Endothelial cell of umbilical vein (primary cell): ENCODE results near the gene KDM7A. TPM values are rescaled to one million over a fixed set of nuclear protein-coding genes. Genes with fewer than 3 reads are reported as not detected.

ENCODE experiments used
- BruUV-seq: library from RNA; stranded (reverse); fragments of 400-500 nt; replicated peaks from 2 replicates; lab custom pipeline; 2021; lab: Mats Ljungman, UMichigan
- CTCF ChIA-PET: fragments of 300-600, 350-600 bp; sonication (Branson Sonifier 250); formaldehyde crosslinking; loops from one replicate; lab custom pipeline; 2021; ENCODE audit warnings: antibody characterized with exemption, inconsistent platforms; lab: Charles Lee
- POLR2A ChIA-PET: fragments of 300-600, 350-600 bp; sonication (Branson Sonifier 250); formaldehyde crosslinking; loops from one replicate; lab custom pipeline; 2021; ENCODE audit warnings: antibody characterized with exemption, inconsistent platforms; lab: Charles Lee
- DNase-seq: peaks from one replicate; pipeline ENCODE4 v3.0.0-alpha.2; 2011; ENCODE audit warnings: low read depth, low spot score
- FAIRE-seq: peaks from 2 replicates; lab custom pipeline; 2011; peaks lifted over from hg19 to GRCh38; lab: Jason Lieb, UNC
- H2AFZ ChIP-seq: 2 replicates; pipeline ENCODE4 v1.6.0; 2012; ENCODE audit warnings: low read depth, low read length, control low read depth, inconsistent platforms
- H3K27ac ChIP-seq: 2 replicates; pipeline ENCODE4 v1.5.1; 2011; ENCODE audit warnings: low read depth, mild to moderate bottlenecking, control low read depth, low read length, moderate library complexity; ENCODE audit not compliant: insufficient read depth
- H3K27me3 ChIP-seq, 2 experiments: 2 replicates each; pipeline versions ENCODE4 v1.6.0 to v1.6.1; 2011; ENCODE audit warnings: low read length in 2 of 2, mixed read lengths in 1 of 2; ENCODE audit not compliant: control insufficient read depth in 2 of 2, insufficient read depth in 2 of 2
- H3K36me3 ChIP-seq, 2 experiments: 2 replicates in 1 of 2; 3 replicates in 1 of 2; pipeline ENCODE4 v1.5.1; 2011; ENCODE audit warnings: low read length in 2 of 2, mild to moderate bottlenecking in 1 of 2, moderate library complexity in 1 of 2; ENCODE audit not compliant: control insufficient read depth in 2 of 2, insufficient read depth in 2 of 2; ENCODE audit errors: extremely low read depth in 1 of 2
- H3K4me1 ChIP-seq: 3 replicates; pipeline ENCODE4 v1.5.1; 2011; ENCODE audit warnings: mild to moderate bottlenecking, low read length; ENCODE audit not compliant: control insufficient read depth, insufficient read depth; ENCODE audit errors: extremely low read depth
- H3K4me2 ChIP-seq: 2 replicates; pipeline ENCODE4 v1.6.1; 2011; ENCODE audit warnings: low read length, control low read depth, mixed read lengths; ENCODE audit not compliant: insufficient read depth
- H3K4me3 ChIP-seq, 3 experiments: fragments of 200-600 bp in 1 of 3; sonication (generic), shearing (Covaris generic) in 1 of 3; replicated peaks in 1 of 3; 2 replicates each; pipeline ENCODE4 v1.5.1; 2011 to 2016; ENCODE audit warnings: control low read depth in 3 of 3, low read length in 3 of 3, mild to moderate bottlenecking in 2 of 3, inconsistent platforms in 1 of 3, low read depth in 1 of 3, moderate library complexity in 1 of 3; ENCODE audit not compliant: insufficient read depth in 1 of 3
- H3K79me2 ChIP-seq: 2 replicates; pipeline ENCODE4 v1.6.0; 2012; ENCODE audit warnings: low read length, inconsistent platforms; ENCODE audit not compliant: control insufficient read depth, insufficient read depth
- H3K9ac ChIP-seq: replicated peaks from 2 replicates; pipeline ENCODE3; 2011; ENCODE audit warnings: low read length, control low read depth; ENCODE audit not compliant: insufficient read depth; ENCODE audit errors: extremely low read depth
- H3K9me1 ChIP-seq: replicated peaks from 3 replicates; pipeline ENCODE4 v1.6.0; 2011; ENCODE audit warnings: mild to moderate bottlenecking, low read length; ENCODE audit not compliant: control insufficient read depth, insufficient read depth; ENCODE audit errors: extremely low read depth
- H3K9me3 ChIP-seq: replicated peaks from 2 replicates; pipeline ENCODE4 v1.5.1; 2012; ENCODE audit warnings: low read length, inconsistent platforms; ENCODE audit not compliant: control insufficient read depth, insufficient read depth
- H4K20me1 ChIP-seq: replicated peaks from 2 replicates; pipeline ENCODE3; 2011; ENCODE audit warnings: mild to moderate bottlenecking, low read length; ENCODE audit not compliant: control insufficient read depth, insufficient read depth; ENCODE audit errors: extremely low read depth
- EZH2 ChIP-seq: IDR thresholded peaks from 2 replicates; pipeline ENCODE4 v1.6.1; 2012; ENCODE audit warnings: borderline replicate concordance, low read depth, mild to moderate bottlenecking, moderate library complexity, low read length, inconsistent platforms; ENCODE audit not compliant: severe bottlenecking
- FOS ChIP-seq: IDR thresholded peaks from 2 replicates; pipeline ENCODE4 v1.6.1; 2011; ENCODE audit warnings: mild to moderate bottlenecking, low read length, moderate library complexity, borderline replicate concordance; ENCODE audit not compliant: insufficient read depth
- GATA2 ChIP-seq: IDR thresholded peaks from 2 replicates; pipeline ENCODE4 v1.7.0; 2011; ENCODE audit warnings: low read depth, mild to moderate bottlenecking, moderate library complexity, mixed read lengths, low read length; ENCODE audit not compliant: insufficient read length, insufficient read depth
- JUN ChIP-seq: IDR thresholded peaks from 2 replicates; pipeline ENCODE4 v1.6.1; 2011; ENCODE audit warnings: borderline replicate concordance, low read depth; ENCODE audit not compliant: insufficient read length, insufficient read depth
- MAX ChIP-seq: IDR thresholded peaks from 2 replicates; pipeline ENCODE4 v1.6.1; 2011; ENCODE audit not compliant: insufficient read depth, insufficient read length
- MYC ChIP-seq: IDR thresholded peaks from one replicate; pipeline ENCODE4 v1.6.1; 2011; ENCODE audit warnings: mild to moderate bottlenecking, low read depth, low read length
- POLR2A ChIP-seq: IDR thresholded peaks from 2 replicates; pipeline ENCODE4 v1.6.1; 2012; ENCODE audit warnings: low read depth, mild to moderate bottlenecking, control low read depth, low read length
- POLR2AphosphoS5 ChIP-seq: IDR thresholded peaks from 2 replicates; pipeline ENCODE4 v1.6.1; 2012; ENCODE audit warnings: low read depth, mild to moderate bottlenecking, control low read depth, low read length, moderate library complexity; ENCODE audit not compliant: insufficient read depth
- dilution Hi-C: fragments of 300-500 bp; cut with MboI; formaldehyde crosslinking; loops from one replicate; pipeline ENCODE4 v1.15.0; 2019; ENCODE audit warnings: low sequenced_read_pairs; ENCODE audit not compliant: extremely low pct_ligation_motif_present
- intact Hi-C: fragments of 100-400 bp; cut with micrococcal nuclease; formaldehyde crosslinking; loops from one replicate; pipeline ENCODE4 v1.10.0; 2022
- polyA plus RNA-seq, 4 experiments: library from polyadenylated mRNA; depleted of rRNA in 3 of 4; stranded (reverse) in 3 of 4; unstranded in 1 of 4; fragments of >200 nt; gene quantifications; 2 replicates each; pipeline versions ENCODE4 v1.2.1 to v1.2.3, GENCODE V29; 2011 to 2012; ENCODE audit warnings: missing spikeins in 1 of 4
- total RNA-seq: library from RNA; stranded (reverse); gene quantifications from 2 replicates; pipeline ENCODE4 v1.2.3, GENCODE V29; 2021
- TF ChIP-seq, protein P1 (sequence below), 2 donors: IDR thresholded peaks; 1 replicate in 1 of 2; 2 replicates in 1 of 2; pipeline ENCODE4 v1.5.1; 2011; ENCODE audit warnings: low read length in 2 of 2, mild to moderate bottlenecking in 2 of 2, moderate library complexity in 2 of 2, control low read depth in 1 of 2, inconsistent platforms in 1 of 2, low read depth in 1 of 2; ENCODE audit not compliant: insufficient read depth in 1 of 2; ENCODE audit errors: extremely low read depth in 1 of 2

Gene KDM7A
- total and polyA plus RNA-seq, 2 donors (not counting 3 experiments of a cell fraction or from before 2014, with no cell fraction given) = 2.4 to 7.3 TPM

DNA sequence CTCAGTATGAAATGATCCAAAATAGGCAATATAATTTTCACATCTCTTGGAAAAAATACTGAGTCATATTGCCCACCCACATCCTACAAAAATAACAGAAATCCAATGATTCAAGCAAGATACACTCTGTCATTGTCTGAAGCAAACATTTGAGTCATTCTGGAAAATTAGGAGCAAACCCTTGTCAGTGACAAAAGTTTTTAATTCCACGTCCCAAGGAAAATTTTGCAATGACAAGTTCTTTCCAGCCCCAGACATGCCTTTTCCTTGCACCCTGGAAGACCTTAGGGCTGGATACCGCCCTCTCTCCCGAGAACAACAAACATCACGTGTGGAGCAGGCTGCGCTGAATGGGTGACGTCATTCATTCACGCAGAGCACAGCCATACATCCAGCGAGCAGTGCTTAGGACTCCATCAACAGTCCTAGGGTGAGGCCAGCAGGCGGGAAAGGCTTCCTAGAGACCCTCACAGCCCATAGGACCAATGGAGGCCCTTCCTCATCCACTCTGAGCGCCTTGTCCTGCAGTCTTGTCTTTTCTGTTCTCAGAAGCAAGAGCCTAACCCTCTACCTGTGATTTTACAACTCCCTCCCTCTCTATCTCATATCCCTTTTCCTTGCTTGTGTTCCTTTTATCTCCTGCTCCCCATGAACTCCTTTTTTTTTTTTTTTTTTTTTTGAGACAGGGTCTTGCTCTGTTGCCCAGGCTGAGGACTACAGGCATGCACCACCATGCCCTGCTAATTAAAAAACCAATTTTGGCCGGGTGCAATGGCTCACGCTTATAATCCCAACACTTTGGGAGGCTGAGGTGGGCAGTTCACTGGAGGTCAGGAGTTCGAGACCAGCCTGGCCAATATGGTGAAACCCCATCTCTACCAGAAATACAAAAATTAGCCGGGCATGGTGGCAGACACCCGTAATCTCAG is 23.5 kb upstream of the KDM7A start:
- Histone ChIP-seq H3K9ac (no peak overlapping the region), H4K20me1 (no peaks in the 10 kb centered on the region), H3K9me1 (no peaks in the 10 kb centered on the region), H3K4me3 (no peak overlapping the region), H3K36me3 (no peaks in the 10 kb centered on the region), H3K27me3 (peaks cover 3 to 6% of the 10 kb centered on the region in 2 experiments), H3K27ac (no peak overlapping the region), H3K79me2 (no peaks in the 10 kb centered on the region), H2AFZ (peak overlapping the region; percentile 3), H3K4me2 (peak overlapping the region; percentile 37), H3K9me3 (no peaks in the 10 kb centered on the region), H3K4me1 (peaks cover 6% of the 10 kb centered on the region)
- BruUV-seq = no TSS peak
- CTCF ChIA-PET = no interaction called here
- FAIRE-seq (peak; percentile 96), DNase-seq (peak; percentile 86)
- POLR2A ChIA-PET = no interaction called here
- intact Hi-C loops = no loop called here
- dilution Hi-C loops = no loop called here
- TF ChIP-seq MAX = peak; percentile 64
- peak; percentile 73 for TF ChIP-seq JUN
- TF ChIP-seq POLR2AphosphoS5 = no peak
- peak; percentile 68 for TF ChIP-seq FOS

GRCh38 chr7:140197938-140198337 is 21.2 kb upstream of the KDM7A start:
- Histone ChIP-seq H3K27me3 (peaks cover 0 to 3% of the 10 kb centered on the region in 2 experiments), H3K4me2 (no peak overlapping the region), H3K9me1 (no peaks in the 10 kb centered on the region), H2AFZ (no peak overlapping the region), H3K9me3 (no peaks in the 10 kb centered on the region), H3K4me3 (no peak overlapping the region), H3K36me3 (no peaks in the 10 kb centered on the region), H3K4me1 (peaks cover 6% of the 10 kb centered on the region), H4K20me1 (no peaks in the 10 kb centered on the region), H3K27ac (no peak overlapping the region), H3K9ac (no peak overlapping the region), H3K79me2 (no peaks in the 10 kb centered on the region)
- POLR2A ChIA-PET = no interaction called here
- TF ChIP-seq EZH2 (no peak), MYC (no peak), GATA2 (no peak), POLR2A (no peak), JUN (no peak), MAX (no peak), FOS (no peak), POLR2AphosphoS5 (no peak)
- TF ChIP-seq, protein P1, sequence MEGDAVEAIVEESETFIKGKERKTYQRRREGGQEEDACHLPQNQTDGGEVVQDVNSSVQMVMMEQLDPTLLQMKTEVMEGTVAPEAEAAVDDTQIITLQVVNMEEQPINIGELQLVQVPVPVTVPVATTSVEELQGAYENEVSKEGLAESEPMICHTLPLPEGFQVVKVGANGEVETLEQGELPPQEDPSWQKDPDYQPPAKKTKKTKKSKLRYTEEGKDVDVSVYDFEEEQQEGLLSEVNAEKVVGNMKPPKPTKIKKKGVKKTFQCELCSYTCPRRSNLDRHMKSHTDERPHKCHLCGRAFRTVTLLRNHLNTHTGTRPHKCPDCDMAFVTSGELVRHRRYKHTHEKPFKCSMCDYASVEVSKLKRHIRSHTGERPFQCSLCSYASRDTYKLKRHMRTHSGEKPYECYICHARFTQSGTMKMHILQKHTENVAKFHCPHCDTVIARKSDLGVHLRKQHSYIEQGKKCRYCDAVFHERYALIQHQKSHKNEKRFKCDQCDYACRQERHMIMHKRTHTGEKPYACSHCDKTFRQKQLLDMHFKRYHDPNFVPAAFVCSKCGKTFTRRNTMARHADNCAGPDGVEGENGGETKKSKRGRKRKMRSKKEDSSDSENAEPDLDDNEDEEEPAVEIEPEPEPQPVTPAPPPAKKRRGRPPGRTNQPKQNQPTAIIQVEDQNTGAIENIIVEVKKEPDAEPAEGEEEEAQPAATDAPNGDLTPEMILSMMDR (IDR thresholded peaks at IDR 0.05; ENCODE audit: extremely low read depth in 1 of 2, insufficient read depth in 1 of 2, low read depth in 1 of 2, low read length in 2 of 2) = no peak
- intact Hi-C loops (no loop called here), dilution Hi-C loops (no loop called here)
- no TSS peak for BruUV-seq
- CTCF ChIA-PET = interaction anchor here (0.8 to 1.1 kb wide), 2 partner anchors 16 to 120 kb away, joined by 3 read pairs; no protein-coding TSS in a partner anchor
- FAIRE-seq = no peak
- DNase-seq = no peak
